Activated CD4-positive, alpha-beta memory T cell treated with anti-CD3 and anti-CD28 coated beads for 36 hours (primary cell): ENCODE results near the gene ABLIM3. TPM values are rescaled to one million over a fixed set of nuclear protein-coding genes. Genes with fewer than 3 reads are reported as not detected.

Experiments used
- CTCF ChIA-PET: fragments of 350-600 bp; sonication (Branson Sonifier 250); formaldehyde crosslinking; loops from one replicate; lab custom pipeline; 2021; ENCODE audit warnings: antibody characterized with exemption, inconsistent platforms; lab: Charles Lee
- POLR2A ChIA-PET: fragments of 350-600 bp; sonication (Branson Sonifier 250); formaldehyde crosslinking; loops from one replicate; lab custom pipeline; 2021; ENCODE audit warnings: antibody characterized with exemption; lab: Charles Lee
- DNase-seq: peaks from one replicate; pipeline ENCODE4 v3.0.0-alpha.2; 2020
- H3K27ac Mint-ChIP-seq: one replicate; pipeline ENCODE4 v1.8.0; 2021; ENCODE audit warnings: mixed read lengths
- H3K27me3 Mint-ChIP-seq: one replicate; pipeline ENCODE4 v1.8.0; 2021; ENCODE audit warnings: mixed read lengths
- H3K36me3 Mint-ChIP-seq: one replicate; pipeline ENCODE4 v1.8.0; 2021; ENCODE audit warnings: mixed read lengths
- H3K4me1 Mint-ChIP-seq: one replicate; pipeline ENCODE4 v1.8.0; 2021; ENCODE audit warnings: low read depth, mixed read lengths
- H3K4me3 Mint-ChIP-seq: one replicate; pipeline ENCODE4 v1.8.0; 2021; ENCODE audit warnings: mild to moderate bottlenecking, mixed read lengths
- H3K9me3 Mint-ChIP-seq: one replicate; pipeline ENCODE4 v1.8.0; 2021; ENCODE audit warnings: mixed read lengths
- intact Hi-C: fragments of 100-400 bp; cut with micrococcal nuclease; formaldehyde crosslinking; loops from one replicate; pipeline ENCODE4 v1.15.1; 2023
- total RNA-seq, 2 experiments: library from RNA; stranded (reverse); gene quantifications; one replicate each; pipeline ENCODE4 v1.2.3, GENCODE V29; 2021

Gene ABLIM3
- total RNA-seq, 2 experiments from 2014 or later: 0.10 to 0.24 TPM

GRCh38 chr5:149134778-149135500 is 6.4 kb upstream of the ABLIM3 start:
- no peaks in the 10 kb centered on the region for H3K9me3 Mint-ChIP-seq
- H3K4me1 Mint-ChIP-seq: no peaks in the 10 kb centered on the region
- no peak overlapping the region for H3K27ac Mint-ChIP-seq
- CTCF ChIA-PET: interaction anchor here (0.9 to 2.0 kb wide), 3 partner anchors 20 to 401 kb away, joined by 3 to 10 read pairs (median 4); no protein-coding TSS in a partner anchor
- no peak overlapping the region for H3K4me3 Mint-ChIP-seq
- H3K36me3 Mint-ChIP-seq: no peaks in the 10 kb centered on the region
- POLR2A ChIA-PET: no interaction called here
- peaks cover 14% of the 10 kb centered on the region for H3K27me3 Mint-ChIP-seq
- intact Hi-C loops: no loop called here
- no peak for DNase-seq

GRCh38 chr5:149135536-149136201 is 5.6 kb upstream of the ABLIM3 start:
- CTCF ChIA-PET: interaction anchor here (1.1 to 2.2 kb wide), 4 partner anchors 21 to 134 kb away, joined by 3 to 10 read pairs (median 8); no protein-coding TSS in a partner anchor
- POLR2A ChIA-PET: no interaction called here
- Mint-ChIP-seq H3K36me3 (no peaks in the 10 kb centered on the region), H3K27me3 (peaks cover 11% of the 10 kb centered on the region), H3K9me3 (no peaks in the 10 kb centered on the region), H3K4me1 (no peaks in the 10 kb centered on the region), H3K4me3 (no peak overlapping the region), H3K27ac (no peak overlapping the region)
- DNase-seq: no peak
- intact Hi-C loops: no loop called here

GRCh38 chr5:149138182-149138923 is 2.9 kb upstream of the ABLIM3 start:
- intact Hi-C loops: no loop called here
- H3K27me3 Mint-ChIP-seq: peaks cover 16% of the 10 kb centered on the region
- POLR2A ChIA-PET: no interaction called here
- no peaks in the 10 kb centered on the region for H3K9me3 Mint-ChIP-seq
- CTCF ChIA-PET: interaction anchor here (1.0 to 5.9 kb wide), 6 partner anchors 21 to 179 kb away, joined by 3 to 103 read pairs (median 7); no protein-coding TSS in a partner anchor
- no peak overlapping the region for H3K27ac Mint-ChIP-seq
- H3K4me3 Mint-ChIP-seq: no peak overlapping the region
- no peak for DNase-seq
- H3K36me3 Mint-ChIP-seq: no peaks in the 10 kb centered on the region
- H3K4me1 Mint-ChIP-seq: peaks cover 2% of the 10 kb centered on the region

- H3K4me3 Mint-ChIP-seq: no peak overlapping the region
- POLR2A ChIA-PET: no interaction called here
- CTCF ChIA-PET: interaction anchor here (0.9 to 5.9 kb wide), 11 partner anchors 12 to 301 kb away, joined by 3 to 103 read pairs (median 5); no protein-coding TSS in a partner anchor
- H3K4me1 Mint-ChIP-seq: peaks cover 4% of the 10 kb centered on the region
- peaks cover 15% of the 10 kb centered on the region for H3K27me3 Mint-ChIP-seq
- H3K9me3 Mint-ChIP-seq: no peaks in the 10 kb centered on the region
- DNase-seq: no peak
- H3K27ac Mint-ChIP-seq: no peak overlapping the region
- H3K36me3 Mint-ChIP-seq: no peaks in the 10 kb centered on the region
- intact Hi-C loops: loop anchor here (1.0 kb wide), 2 partner anchors 124 to 129 kb away; no protein-coding TSS in a partner anchor
Observed at GRCh38 chr5:149140197-149141002, 893 bp upstream of the ABLIM3 start.

- Mint-ChIP-seq H3K36me3 (no peaks in the 10 kb centered on the region), H3K27ac (no peak overlapping the region), H3K9me3 (no peaks in the 10 kb centered on the region), H3K4me3 (peak overlapping the region; percentile 41), H3K27me3 (peaks cover 21% of the 10 kb centered on the region), H3K4me1 (peaks cover 4% of the 10 kb centered on the region)
- CTCF ChIA-PET: interaction anchor here (0.6 to 5.9 kb wide), 39 partner anchors 8 to 420 kb away, joined by 3 to 103 read pairs (median 4); partner anchors contain the start of genes AFAP1L1 and GRPEL2
- DNase-seq: no peak
- intact Hi-C loops: loop anchor here (1.0 kb wide), 2 partner anchors 122 to 127 kb away; no protein-coding TSS in a partner anchor
- POLR2A ChIA-PET: no interaction called here
Observed at GRCh38 chr5:149141957-149142851, 911 bp downstream of the ABLIM3 start.

GRCh38 chr5:149143470-149143869 is 2.2 kb downstream of the ABLIM3 start:
- intact Hi-C loops: no loop called here
- no peak for DNase-seq
- Mint-ChIP-seq H3K36me3 (no peaks in the 10 kb centered on the region), H3K9me3 (no peaks in the 10 kb centered on the region), H3K27ac (no peak overlapping the region), H3K27me3 (peaks cover 21% of the 10 kb centered on the region), H3K4me3 (no peak overlapping the region), H3K4me1 (peaks cover 4% of the 10 kb centered on the region)
- ChIA-PET CTCF (interaction anchor here (0.6 to 5.9 kb wide), 4 partner anchors 87 to 126 kb away, joined by 3 to 103 read pairs (median 8); no protein-coding TSS in a partner anchor), POLR2A (no interaction called here)

GRCh38 chr5:149144637-149145036 is 3.3 kb downstream of the ABLIM3 start:
- H3K36me3 Mint-ChIP-seq: no peaks in the 10 kb centered on the region
- H3K9me3 Mint-ChIP-seq: no peaks in the 10 kb centered on the region
- ChIA-PET POLR2A (no interaction called here), CTCF (interaction anchor here (0.6 to 3.0 kb wide), 2 partner anchors 19 to 125 kb away, joined by 3 to 12 read pairs; no protein-coding TSS in a partner anchor)
- no peak overlapping the region for H3K27ac Mint-ChIP-seq
- intact Hi-C loops: no loop called here
- H3K27me3 Mint-ChIP-seq: peaks cover 21% of the 10 kb centered on the region
- H3K4me1 Mint-ChIP-seq: peaks cover 4% of the 10 kb centered on the region
- no peak overlapping the region for H3K4me3 Mint-ChIP-seq
- DNase-seq: no peak

GRCh38 chr5:149145138-149145537 is 3.8 kb downstream of the ABLIM3 start:
- Mint-ChIP-seq H3K4me1 (peaks cover 4% of the 10 kb centered on the region), H3K4me3 (no peak overlapping the region), H3K36me3 (no peaks in the 10 kb centered on the region), H3K9me3 (no peaks in the 10 kb centered on the region), H3K27me3 (peaks cover 23% of the 10 kb centered on the region), H3K27ac (no peak overlapping the region)
- ChIA-PET POLR2A (no interaction called here), CTCF (interaction anchor here (3.0 kb wide), 1 partner anchor 124 kb away, joined by 12 read pairs; no protein-coding TSS in a partner anchor)
- intact Hi-C loops: no loop called here
- DNase-seq: no peak

GRCh38 chr5:149147676-149148075 is 6.4 kb downstream of the ABLIM3 start:
- ChIA-PET POLR2A (no interaction called here), CTCF (interaction anchor here (0.9 kb wide), 1 partner anchor 122 kb away, joined by 3 read pairs; no protein-coding TSS in a partner anchor)
- no peaks in the 10 kb centered on the region for H3K36me3 Mint-ChIP-seq

GRCh38 chr5:149149942-149150341 is 8.6 kb downstream of the ABLIM3 start:
- ChIA-PET POLR2A (no interaction called here), CTCF (interaction anchor here (1.3 kb wide), 1 partner anchor 8 kb away, joined by 3 read pairs; the partner anchor contains the start of gene ABLIM3)
- intact Hi-C loops: no loop called here
- H3K9me3 Mint-ChIP-seq: no peaks in the 10 kb centered on the region
- H3K4me1 Mint-ChIP-seq: no peaks in the 10 kb centered on the region
- DNase-seq: no peak
- no peak overlapping the region for H3K4me3 Mint-ChIP-seq
- no peak overlapping the region for H3K27ac Mint-ChIP-seq
- no peaks in the 10 kb centered on the region for H3K36me3 Mint-ChIP-seq
- peaks cover 15% of the 10 kb centered on the region for H3K27me3 Mint-ChIP-seq

More at GRCh38 chr5:149147676-149148075, 6.4 kb downstream of the ABLIM3 start:
- Mint-ChIP-seq H3K27ac (no peak overlapping the region), H3K9me3 (no peaks in the 10 kb centered on the region), H3K27me3 (peaks cover 18% of the 10 kb centered on the region), H3K4me1 (peaks cover 2% of the 10 kb centered on the region), H3K4me3 (no peak overlapping the region)
- no peak for DNase-seq
- intact Hi-C loops: no loop called here
